Measurements from ENCODE around the gene UGT2B28. TPM values are rescaled to one million over a fixed set of nuclear protein-coding genes. Genes with fewer than 3 reads are reported as not detected.
"Not testable (repeated sequence)": the region's sequence is repeated elsewhere in the genome, so short reads cannot be mapped to it uniquely, and the experiment has no call there.

Gene UGT2B28
- total RNA-seq, 1 experiment from 2014 or later, result not detected

- H3K27ac Mint-ChIP-seq (ENCODE audit: unreplicated experiment); POLR2A ChIA-PET; H3K36me3 Mint-ChIP-seq (ENCODE audit: insufficient read depth, unreplicated experiment); H3K36me3 ChIP-seq (ENCODE audit: control insufficient read depth, insufficient read depth, low read length); CTCF ChIA-PET; H3K4me1 ChIP-seq; DNase-seq; intact Hi-C loops (cut with micrococcal nuclease; ENCODE audit: unreplicated experiment); BruUV-seq (replicated peaks); H3K4me3 Mint-ChIP-seq (ENCODE audit: unreplicated experiment); H3K9me3 ChIP-seq; H3K4me3 ChIP-seq (ENCODE audit: low read depth, low read length); H3K27me3 ChIP-seq (replicated peaks; ENCODE audit: control insufficient read depth, insufficient read depth, low read length); H3K27me3 Mint-ChIP-seq (ENCODE audit: insufficient read depth, unreplicated experiment): not testable (repeated sequence)
- Mint-ChIP-seq H3K4me1 (ENCODE audit: low read depth, unreplicated experiment) (peaks cover 16% of the 10 kb centered on the region), H3K9me3 (ENCODE audit: unreplicated experiment) (peaks cover 17% of the 10 kb centered on the region)
Measured at GRCh38 chr4:69310262-69310661, 30.0 kb downstream of the UGT2B28 start.

GRCh38 chr4:69317669-69318298 is 37.5 kb downstream of the UGT2B28 start:
- H3K4me3 Mint-ChIP-seq (ENCODE audit: unreplicated experiment), result peak overlapping the region; percentile 16
- H3K27me3 Mint-ChIP-seq (ENCODE audit: insufficient read depth, unreplicated experiment); BruUV-seq (replicated peaks); H3K4me1 ChIP-seq; H3K4me3 ChIP-seq (ENCODE audit: low read depth, low read length); H3K9me3 Mint-ChIP-seq (ENCODE audit: unreplicated experiment); H3K27me3 ChIP-seq (replicated peaks; ENCODE audit: control insufficient read depth, insufficient read depth, low read length); H3K36me3 Mint-ChIP-seq (ENCODE audit: insufficient read depth, unreplicated experiment); H3K27ac Mint-ChIP-seq (ENCODE audit: unreplicated experiment); H3K36me3 ChIP-seq (ENCODE audit: control insufficient read depth, insufficient read depth, low read length); intact Hi-C loops (cut with micrococcal nuclease; ENCODE audit: unreplicated experiment); H3K9me3 ChIP-seq: not testable (repeated sequence)
- TF ChIP-seq CTCF (IDR thresholded peaks at IDR 0.05; ENCODE audit: insufficient read depth in 1 of 2, low read depth in 1 of 2, low read length in 1 of 2, severe bottlenecking in 1 of 2, unreplicated experiment in 1 of 2), result peak; percentile 53 to 75
- ChIA-PET CTCF (interaction anchor here (0.6 to 0.7 kb wide), 4 partner anchors 78 to 446 kb away, joined by 3 to 7 read pairs (median 4); no protein-coding TSS in a partner anchor), POLR2A (interaction anchor here (0.6 kb wide), 1 partner anchor 299 kb away, joined by 4 read pairs; no protein-coding TSS in a partner anchor)
- peak; percentile 40 to 58 for DNase-seq
- H3K4me1 Mint-ChIP-seq (ENCODE audit: low read depth, unreplicated experiment), result peaks cover 10% of the 10 kb centered on the region

- ChIA-PET CTCF (no interaction called here), POLR2A (no interaction called here)
- Mint-ChIP-seq H3K9me3 (ENCODE audit: unreplicated experiment) (no peaks in the 10 kb centered on the region), H3K27me3 (ENCODE audit: insufficient read depth, unreplicated experiment) (no peaks in the 10 kb centered on the region), H3K27ac (ENCODE audit: unreplicated experiment) (no peak overlapping the region), H3K36me3 (ENCODE audit: insufficient read depth, unreplicated experiment) (no peaks in the 10 kb centered on the region), H3K4me3 (ENCODE audit: unreplicated experiment) (no peak overlapping the region), H3K4me1 (ENCODE audit: low read depth, unreplicated experiment) (peaks cover 10% of the 10 kb centered on the region)
- Histone ChIP-seq H3K9me3 (no peaks in the 10 kb centered on the region), H3K27me3 (replicated peaks; ENCODE audit: control insufficient read depth, insufficient read depth, low read length) (no peaks in the 10 kb centered on the region), H3K4me3 (ENCODE audit: low read depth, low read length) (no peak overlapping the region), H3K36me3 (ENCODE audit: control insufficient read depth, insufficient read depth, low read length) (no peaks in the 10 kb centered on the region), H3K4me1 (no peaks in the 10 kb centered on the region)
- no peak for DNase-seq
- TF ChIP-seq CTCF (IDR thresholded peaks at IDR 0.05; ENCODE audit: insufficient read depth in 1 of 2, low read depth in 1 of 2, low read length in 1 of 2, severe bottlenecking in 1 of 2, unreplicated experiment in 1 of 2), result no peak
- no TSS peak for BruUV-seq (replicated peaks)
- intact Hi-C loops (cut with micrococcal nuclease; ENCODE audit: unreplicated experiment), result no loop called here
Measured at GRCh38 chr4:69321153-69321729, 41.0 kb downstream of the UGT2B28 start.

Data from Caco-2 (cell line).